Left lung (tissue), 14 donors: ENCODE measurements around the gene WAC. TPM values are rescaled to one million over a fixed set of nuclear protein-coding genes. Genes with fewer than 3 reads are reported as not detected.
"Not testable (repeated sequence)": the region's sequence is repeated elsewhere in the genome, so short reads cannot be mapped to it uniquely, and the experiment has no call there.

Source experiments
- ATAC-seq: fragments of 200-7000 bp; cut with Tn5 transposase; one replicate; pipeline ENCODE4 v1.9.1; 2020; ENCODE audit warnings: moderate library complexity
- DNase-seq, 4 donors: peaks; one replicate each; pipeline ENCODE4 v3.0.0-alpha.2; 2013 to 2020
- H3K27ac ChIP-seq, 2 donors: fragments of 200-600 bp; sonication (generic) in 1 of 2; one replicate each; pipeline versions ENCODE4 v1.5.0 to v1.8.0; 2020 to 2021
- H3K27me3 ChIP-seq, 2 donors: fragments of 200-600 bp; sonication (generic) in 1 of 2; one replicate each; pipeline versions ENCODE4 v1.5.0 to v1.8.0; 2020 to 2021
- H3K36me3 ChIP-seq, 2 donors: fragments of 200-600 bp; sonication (generic) in 1 of 2; one replicate each; pipeline versions ENCODE4 v1.5.0 to v1.8.0; 2020 to 2021
- H3K4me1 ChIP-seq, 2 donors: fragments of 200-600 bp; one replicate each; pipeline ENCODE4 v1.8.0; 2021
- H3K4me3 ChIP-seq, 2 donors: fragments of 200-600 bp; sonication (generic) in 1 of 2; one replicate each; pipeline versions ENCODE4 v1.5.0 to v1.8.0; 2020 to 2021; ENCODE audit warnings: mild to moderate bottlenecking in 1 of 2
- H3K9me3 ChIP-seq, 2 donors: fragments of 200-600 bp; sonication (generic) in 1 of 2; one replicate each; pipeline versions ENCODE4 v1.5.0 to v1.8.0; 2020 to 2021
- intact Hi-C, 2 donors: fragments of 100-400 bp; cut with DNase I; formaldehyde crosslinking; loops; one replicate each; pipeline versions ENCODE4 v1.11.2 to v1.14.2; 2022
- long read RNA-seq, 12 donors: library from polyadenylated mRNA in 2 of 12; unstranded in 2 of 12; transcript quantifications; one replicate each; pipeline ENCODE4 v2.0.0 and lab custom pipeline, GENCODE V29; 2019 to 2026
- polyA plus RNA-seq, 6 donors: library from polyadenylated mRNA; unstranded; fragments of 120-200 nt; gene quantifications; one replicate each; pipeline ENCODE4 v1.2.1, GENCODE V29; 2013; ENCODE audit not compliant: insufficient read length in 6 of 6
- total RNA-seq, 2 donors: library from RNA; stranded (reverse); fragmentation: NEBNext Ultra II Directional; extraction: Animal tissue kit (Norgen Biotek cat#: 25700); gene quantifications; one replicate each; pipeline ENCODE4 v1.2.1, GENCODE V29; 2021
- TF ChIP-seq, protein P1 (sequence below), 2 donors: fragments of 200-600 bp; sonication (generic) in 1 of 2; IDR thresholded peaks; one replicate each; pipeline versions ENCODE4 v1.5.0 to v1.8.0; 2021; ENCODE audit warnings: antibody characterized with exemption in 2 of 2
- donor health status: DM: no; HTN: yes; CAD: no.
- donor health status: DM: no; HTN: no; CAD: no.

Gene WAC, protein sequence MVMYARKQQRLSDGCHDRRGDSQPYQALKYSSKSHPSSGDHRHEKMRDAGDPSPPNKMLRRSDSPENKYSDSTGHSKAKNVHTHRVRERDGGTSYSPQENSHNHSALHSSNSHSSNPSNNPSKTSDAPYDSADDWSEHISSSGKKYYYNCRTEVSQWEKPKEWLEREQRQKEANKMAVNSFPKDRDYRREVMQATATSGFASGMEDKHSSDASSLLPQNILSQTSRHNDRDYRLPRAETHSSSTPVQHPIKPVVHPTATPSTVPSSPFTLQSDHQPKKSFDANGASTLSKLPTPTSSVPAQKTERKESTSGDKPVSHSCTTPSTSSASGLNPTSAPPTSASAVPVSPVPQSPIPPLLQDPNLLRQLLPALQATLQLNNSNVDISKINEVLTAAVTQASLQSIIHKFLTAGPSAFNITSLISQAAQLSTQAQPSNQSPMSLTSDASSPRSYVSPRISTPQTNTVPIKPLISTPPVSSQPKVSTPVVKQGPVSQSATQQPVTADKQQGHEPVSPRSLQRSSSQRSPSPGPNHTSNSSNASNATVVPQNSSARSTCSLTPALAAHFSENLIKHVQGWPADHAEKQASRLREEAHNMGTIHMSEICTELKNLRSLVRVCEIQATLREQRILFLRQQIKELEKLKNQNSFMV
- total RNA-seq (100 to 1,000 TPM in 1 of 2 donors, 10 to 100 TPM in 1; 90.7 to 106 TPM), polyA plus RNA-seq (100 to 1,000 TPM; 139 to 171 (median 150) TPM)
- long read RNA-seq, donor 1, partial matches to known transcripts, result 64 of 70 reads
- long read RNA-seq, donor 1, other reads (novel, unspliced or antisense), result 0 of 70 reads
- long read RNA-seq, donor 2, partial matches to known transcripts, result 27 of 39 reads
- long read RNA-seq, donor 2, other reads (novel, unspliced or antisense), result 6 of 39 reads
- long read RNA-seq, donor 3, partial matches to known transcripts, result 18 of 30 reads
- long read RNA-seq, donor 3, other reads (novel, unspliced or antisense), result 7 of 30 reads
- long read RNA-seq, donor 4, partial matches to known transcripts, result 6 of 10 reads
- long read RNA-seq, donor 4, other reads (novel, unspliced or antisense), result 4 of 10 reads
- long read RNA-seq, donor 5, transcript WAC-214 (2 exons, 523 nt), result major isoform, 5 of 14 reads
- long read RNA-seq, donor 5, partial matches to known transcripts, result 6 of 14 reads
- long read RNA-seq, donor 5, other reads (novel, unspliced or antisense), result 0 of 14 reads
- long read RNA-seq, donor 6, partial matches to known transcripts, result 0 of 4 reads
- long read RNA-seq, donor 6, other reads (novel, unspliced or antisense), result 0 of 4 reads
- long read RNA-seq, donor 7, full-length matches to known transcripts, result 3 of 14 reads
- long read RNA-seq, donor 7, partial matches to known transcripts, result 0 of 14 reads
- long read RNA-seq, donor 7, other reads (novel, unspliced or antisense), result 11 of 14 reads
- long read RNA-seq, donor 8, partial matches to known transcripts, result 13 of 36 reads
- long read RNA-seq, donor 8, other reads (novel, unspliced or antisense), result 17 of 36 reads
- long read RNA-seq, donor 9, result 0 reads
- long read RNA-seq, donor 10, partial matches to known transcripts, result 1 of 1 reads
- long read RNA-seq, donor 10, other reads (novel, unspliced or antisense), result 0 of 1 reads
- long read RNA-seq, donor 11, full-length matches to known transcripts, result 6 of 64 reads
- long read RNA-seq, donor 11, partial matches to known transcripts, result 58 of 64 reads
- long read RNA-seq, donor 11, other reads (novel, unspliced or antisense), result 0 of 64 reads
- long read RNA-seq, donor 12, partial matches to known transcripts, result 9 of 17 reads
- long read RNA-seq, donor 12, other reads (novel, unspliced or antisense), result 5 of 17 reads

DNA sequence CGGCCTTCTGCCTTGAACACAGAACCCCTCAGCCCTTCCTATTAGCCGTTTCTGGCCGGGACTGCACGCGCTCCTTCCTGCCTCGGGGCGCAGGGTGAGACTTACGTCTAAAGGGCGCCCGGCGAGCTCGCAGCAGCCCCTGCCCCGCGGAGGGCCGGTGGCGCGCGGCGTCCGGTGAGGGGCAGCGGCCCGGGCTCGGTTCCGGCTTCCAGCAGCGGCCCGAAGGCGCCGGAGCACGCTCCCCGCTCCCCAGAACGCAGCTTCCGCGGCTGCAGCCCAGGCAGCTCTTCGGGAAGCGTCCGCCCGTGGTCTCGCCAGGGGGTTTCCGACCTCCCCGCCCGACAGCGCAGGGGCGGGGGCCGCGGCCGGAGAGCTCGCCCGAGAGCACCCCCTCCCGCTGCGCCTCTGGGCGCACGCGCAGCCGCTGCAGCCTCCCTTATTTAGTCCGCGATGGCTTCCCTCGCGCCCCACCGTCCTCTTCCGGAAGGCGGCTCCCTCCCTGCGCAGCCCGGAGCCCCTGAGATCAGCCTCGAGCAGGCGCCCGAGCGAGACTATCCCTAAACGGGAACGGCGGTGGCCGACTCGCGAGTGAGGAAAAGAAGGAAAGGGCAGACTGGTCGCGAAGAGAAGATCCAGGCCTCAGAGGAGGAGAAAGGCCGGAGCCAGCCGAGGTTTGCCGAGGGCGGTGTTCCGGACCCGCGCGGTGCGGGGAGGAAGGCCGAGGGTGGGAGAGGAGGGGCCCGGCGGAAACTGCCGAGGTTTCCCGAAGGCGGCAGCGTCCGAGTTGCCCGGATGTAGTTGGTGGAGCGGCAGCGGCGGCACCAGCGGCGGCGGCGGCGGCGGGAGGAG lies at the start of gene WAC:
Gene WAC, plus strand, starts transcription at position 782 of the 849 bp plus-strand sequence. CDS start 462 bp downstream, outside the sequence.
- peak; percentile 97 to 99 (median 98) for DNase-seq
- intact Hi-C loops, result no loop called here
- Histone ChIP-seq H3K27me3 (no peaks in the 10 kb centered on the region), H3K4me1 (peaks cover 13 to 53% of the 10 kb centered on the region in 2 donors), H3K36me3 (peaks cover 0 to 23% of the 10 kb centered on the region in 2 donors), H3K4me3 (peak within 1 kb of the TSS; percentile 93 to 98), H3K9me3 (no peaks in the 10 kb centered on the region), H3K27ac (peak within 1 kb of the TSS; percentile 99 to 100)
- peak; percentile 95 for ATAC-seq
- TF ChIP-seq, protein P1, sequence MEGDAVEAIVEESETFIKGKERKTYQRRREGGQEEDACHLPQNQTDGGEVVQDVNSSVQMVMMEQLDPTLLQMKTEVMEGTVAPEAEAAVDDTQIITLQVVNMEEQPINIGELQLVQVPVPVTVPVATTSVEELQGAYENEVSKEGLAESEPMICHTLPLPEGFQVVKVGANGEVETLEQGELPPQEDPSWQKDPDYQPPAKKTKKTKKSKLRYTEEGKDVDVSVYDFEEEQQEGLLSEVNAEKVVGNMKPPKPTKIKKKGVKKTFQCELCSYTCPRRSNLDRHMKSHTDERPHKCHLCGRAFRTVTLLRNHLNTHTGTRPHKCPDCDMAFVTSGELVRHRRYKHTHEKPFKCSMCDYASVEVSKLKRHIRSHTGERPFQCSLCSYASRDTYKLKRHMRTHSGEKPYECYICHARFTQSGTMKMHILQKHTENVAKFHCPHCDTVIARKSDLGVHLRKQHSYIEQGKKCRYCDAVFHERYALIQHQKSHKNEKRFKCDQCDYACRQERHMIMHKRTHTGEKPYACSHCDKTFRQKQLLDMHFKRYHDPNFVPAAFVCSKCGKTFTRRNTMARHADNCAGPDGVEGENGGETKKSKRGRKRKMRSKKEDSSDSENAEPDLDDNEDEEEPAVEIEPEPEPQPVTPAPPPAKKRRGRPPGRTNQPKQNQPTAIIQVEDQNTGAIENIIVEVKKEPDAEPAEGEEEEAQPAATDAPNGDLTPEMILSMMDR (IDR thresholded peaks at IDR 0.05), result peak; percentile 8 to 19

- intact Hi-C loops, result no loop called here
- Histone ChIP-seq H3K36me3 (no peaks in the 10 kb centered on the region), H3K27ac (no peak overlapping the region), H3K27me3 (no peaks in the 10 kb centered on the region), H3K4me1 (peaks cover 0 to 32% of the 10 kb centered on the region in 2 donors), H3K4me3 (no peak overlapping the region), H3K9me3 (no peaks in the 10 kb centered on the region)
- no peak for ATAC-seq
- DNase-seq, result no peak
- TF ChIP-seq, protein P1 (IDR thresholded peaks at IDR 0.05), result no peak
Observed at GRCh38 chr10:28489206-28489605, 43.7 kb upstream of the WAC start.

DNA sequence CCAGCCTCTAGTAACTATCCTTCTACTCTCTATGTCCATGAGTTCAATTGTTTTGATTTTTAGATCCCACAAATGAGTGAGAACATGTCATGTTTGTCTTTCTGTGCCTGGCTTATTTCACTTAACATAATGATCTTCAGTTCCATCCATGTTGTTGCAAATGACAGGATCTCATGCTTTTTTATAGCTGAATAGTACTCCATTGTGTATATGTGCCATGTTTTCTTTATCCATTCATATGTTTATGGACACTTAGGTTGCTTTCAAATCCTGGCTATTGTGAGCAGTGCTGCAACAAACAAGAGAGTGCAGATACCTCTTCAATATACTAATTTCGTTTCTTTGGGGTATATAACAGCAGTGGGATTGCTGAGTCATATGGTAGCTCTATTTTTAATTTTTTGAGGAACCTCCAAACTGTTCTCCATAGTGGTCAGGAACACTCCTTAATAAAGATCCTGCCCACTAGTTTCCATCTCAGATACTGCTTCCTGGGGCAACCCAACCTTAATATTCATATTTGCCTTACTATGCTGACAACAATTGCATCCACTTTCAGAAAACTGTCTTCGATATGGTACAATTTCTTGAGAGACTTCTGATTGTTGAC lies 42.6 kb upstream of the WAC start:
- intact Hi-C loops, H3K27ac ChIP-seq, ATAC-seq: not testable (repeated sequence)

GRCh38 chr10:28492116-28492920 lies 40.6 kb upstream of the WAC start:
- no peak for DNase-seq
- peaks cover 0 to 41% of the 10 kb centered on the region in 2 donors for H3K4me1 ChIP-seq
- H3K27ac ChIP-seq, result peak overlapping the region; percentile 7 to 90
- H3K9me3 ChIP-seq, result no peaks in the 10 kb centered on the region
- peak overlapping the region in 1 of 2 donors; percentile 13 for H3K4me3 ChIP-seq
- no peaks in the 10 kb centered on the region for H3K27me3 ChIP-seq
- intact Hi-C loops, result no loop called here
- TF ChIP-seq, protein P1 (IDR thresholded peaks at IDR 0.05), result no peak
- H3K36me3 ChIP-seq, result no peaks in the 10 kb centered on the region
- ATAC-seq, result peak; percentile 53

More for the DNA sequence above, 42.6 kb upstream of the WAC start:
- H3K4me3 ChIP-seq, H3K36me3 ChIP-seq, H3K27me3 ChIP-seq, DNase-seq, H3K9me3 ChIP-seq: not testable (repeated sequence)
- H3K4me1 ChIP-seq, result peaks cover 0 to 32% of the 10 kb centered on the region in 2 donors
